Gastrocnemius medialis (tissue), 4 donors: ENCODE data around the gene ARID1B.

ENCODE experiments used
- POLR2A ChIP-seq, 2 donors: fragments of 450-650 bp; IDR thresholded peaks; one replicate each; pipeline ENCODE4 v1.6.1; 2017; ENCODE audit warnings: antibody characterized with exemption in 2 of 2, mild to moderate bottlenecking in 2 of 2, moderate library complexity in 2 of 2
- TF ChIP-seq, protein P1 (sequence below), 5 experiments: fragments of 450-650 bp in 3 of 5; fragments of 200-600 bp in 2 of 5; sonication (generic) in 2 of 5; IDR thresholded peaks in 4 of 5; conservative IDR thresholded peaks in 1 of 5; 1 replicate in 4 of 5; 2 replicates in 1 of 5; pipeline ENCODE4 v1.5.1; 2016 to 2019; ENCODE audit warnings: antibody characterized with exemption in 5 of 5, mild to moderate bottlenecking in 3 of 5, moderate library complexity in 3 of 5

- TF ChIP-seq, protein P1, sequence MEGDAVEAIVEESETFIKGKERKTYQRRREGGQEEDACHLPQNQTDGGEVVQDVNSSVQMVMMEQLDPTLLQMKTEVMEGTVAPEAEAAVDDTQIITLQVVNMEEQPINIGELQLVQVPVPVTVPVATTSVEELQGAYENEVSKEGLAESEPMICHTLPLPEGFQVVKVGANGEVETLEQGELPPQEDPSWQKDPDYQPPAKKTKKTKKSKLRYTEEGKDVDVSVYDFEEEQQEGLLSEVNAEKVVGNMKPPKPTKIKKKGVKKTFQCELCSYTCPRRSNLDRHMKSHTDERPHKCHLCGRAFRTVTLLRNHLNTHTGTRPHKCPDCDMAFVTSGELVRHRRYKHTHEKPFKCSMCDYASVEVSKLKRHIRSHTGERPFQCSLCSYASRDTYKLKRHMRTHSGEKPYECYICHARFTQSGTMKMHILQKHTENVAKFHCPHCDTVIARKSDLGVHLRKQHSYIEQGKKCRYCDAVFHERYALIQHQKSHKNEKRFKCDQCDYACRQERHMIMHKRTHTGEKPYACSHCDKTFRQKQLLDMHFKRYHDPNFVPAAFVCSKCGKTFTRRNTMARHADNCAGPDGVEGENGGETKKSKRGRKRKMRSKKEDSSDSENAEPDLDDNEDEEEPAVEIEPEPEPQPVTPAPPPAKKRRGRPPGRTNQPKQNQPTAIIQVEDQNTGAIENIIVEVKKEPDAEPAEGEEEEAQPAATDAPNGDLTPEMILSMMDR (IDR thresholded peaks at IDR 0.05 in 4 of 5, conservative IDR thresholded peaks at IDR 0.05 in 1 of 5), result no peak
- no peak for TF ChIP-seq POLR2A (IDR thresholded peaks at IDR 0.05)
Measured at GRCh38 chr6:156793200-156793599, 16.0 kb downstream of the ARID1B start.
